NT2/D1 (cell line): ENCODE measurements around the gene LETMD1.

ENCODE experiments used
- YY1 ChIP-seq: IDR thresholded peaks from 2 replicates; pipeline ENCODE4 v1.6.1; 2011; ENCODE audit not compliant: insufficient read length, insufficient read depth
- ZNF274 ChIP-seq: IDR thresholded peaks from 2 replicates; pipeline ENCODE4 v1.6.1; 2011; ENCODE audit warnings: mild to moderate bottlenecking, low read depth, low read length

GRCh38 chr12:51033048-51033447 lies 15.1 kb upstream of the LETMD1 start:
- TF ChIP-seq YY1 (no peak), ZNF274 (no peak)
